Chondrocyte (in vitro differentiated cells): ENCODE results near the gene STK24. TPM values are rescaled to one million over a fixed set of nuclear protein-coding genes. Genes with fewer than 3 reads are reported as not detected.
"Not testable (repeated sequence)": the region's sequence is repeated elsewhere in the genome, so short reads cannot be mapped to it uniquely, and the experiment has no call there.

Experiments
- DNase-seq: peaks from one replicate; pipeline ENCODE4 v3.0.0; 2021; ENCODE audit warnings: mixed read lengths, low spot score
- H3K27ac Mint-ChIP-seq: one replicate; pipeline ENCODE4 v1.8.0; 2021; ENCODE audit warnings: mild to moderate bottlenecking, moderate library complexity, mixed read lengths; ENCODE audit not compliant: unreplicated experiment
- H3K27me3 Mint-ChIP-seq: 2 replicates; pipeline ENCODE4 v1.8.0; 2021; ENCODE audit warnings: low read depth, mixed read lengths
- H3K36me3 Mint-ChIP-seq: 2 replicates; pipeline ENCODE4 v1.8.0; 2021; ENCODE audit warnings: low read depth, mixed read lengths
- H3K4me1 Mint-ChIP-seq: 2 replicates; pipeline ENCODE4 v1.8.0; 2021; ENCODE audit warnings: low read depth, mild to moderate bottlenecking, mixed read lengths
- H3K4me3 Mint-ChIP-seq: one replicate; pipeline ENCODE4 v1.8.0; 2021; ENCODE audit warnings: mild to moderate bottlenecking, moderate library complexity, mixed read lengths; ENCODE audit not compliant: unreplicated experiment
- H3K9me3 Mint-ChIP-seq: 2 replicates; pipeline ENCODE4 v1.8.0; 2021; ENCODE audit warnings: low read depth, mixed read lengths
- CTCF ChIP-seq: fragments of 200-600 bp; sonication (generic); IDR thresholded peaks from 2 replicates; pipeline ENCODE4 v1.5.0; 2021; ENCODE audit warnings: antibody characterized with exemption, mild to moderate bottlenecking, moderate library complexity
- total RNA-seq: library from RNA; stranded (reverse); gene quantifications from 3 replicates; pipeline ENCODE4 v1.2.1, GENCODE V29; 2021

STK24 gene
- total RNA-seq, 1 donor from 2014 or later = 100 TPM

GRCh38 chr13:98595134-98595533, 18.2 kb upstream of the STK24 start:
- peaks cover 2% of the 10 kb centered on the region for H3K36me3 Mint-ChIP-seq

GRCh38 chr13:98592362-98592732, 15.4 kb upstream of the STK24 start:
- no peak for TF ChIP-seq CTCF
- H3K27ac Mint-ChIP-seq = no peak overlapping the region
- no peaks in the 10 kb centered on the region for H3K4me1 Mint-ChIP-seq
- DNase-seq = no peak
- H3K4me3 Mint-ChIP-seq = no peak overlapping the region
- H3K9me3 Mint-ChIP-seq = peaks cover 10% of the 10 kb centered on the region
- H3K36me3 Mint-ChIP-seq = peaks cover 2% of the 10 kb centered on the region
- no peaks in the 10 kb centered on the region for H3K27me3 Mint-ChIP-seq

More at GRCh38 chr13:98595134-98595533, 18.2 kb upstream of the STK24 start:
- no peak for TF ChIP-seq CTCF
- no peak overlapping the region for H3K4me3 Mint-ChIP-seq
- no peak for DNase-seq
- H3K4me1 Mint-ChIP-seq = peaks cover 9% of the 10 kb centered on the region
- no peak overlapping the region for H3K27ac Mint-ChIP-seq
- no peaks in the 10 kb centered on the region for H3K27me3 Mint-ChIP-seq
- H3K9me3 Mint-ChIP-seq = peaks cover 6% of the 10 kb centered on the region

GRCh38 chr13:98591721-98592361, 14.9 kb upstream of the STK24 start:
- Mint-ChIP-seq H3K27ac (no peak overlapping the region), H3K27me3 (no peaks in the 10 kb centered on the region), H3K9me3 (peaks cover 10% of the 10 kb centered on the region), H3K36me3 (peaks cover 2% of the 10 kb centered on the region), H3K4me3 (no peak overlapping the region), H3K4me1 (no peaks in the 10 kb centered on the region)
- DNase-seq = no peak
- no peak for TF ChIP-seq CTCF

GRCh38 chr13:98590471-98590870, 13.6 kb upstream of the STK24 start:
- not testable (repeated sequence) for H3K36me3 Mint-ChIP-seq, H3K27ac Mint-ChIP-seq, H3K4me3 Mint-ChIP-seq, H3K27me3 Mint-ChIP-seq, H3K4me1 Mint-ChIP-seq, DNase-seq, H3K9me3 Mint-ChIP-seq

GRCh38 chr13:98589516-98589915, 12.6 kb upstream of the STK24 start:
- H3K4me3 Mint-ChIP-seq, H3K27me3 Mint-ChIP-seq, H3K9me3 Mint-ChIP-seq, H3K36me3 Mint-ChIP-seq, DNase-seq, H3K27ac Mint-ChIP-seq: not testable (repeated sequence)
- peaks cover 11% of the 10 kb centered on the region for H3K4me1 Mint-ChIP-seq

GRCh38 chr13:98586400-98587345, 9.8 kb upstream of the STK24 start:
- H3K4me3 Mint-ChIP-seq = no peak overlapping the region
- DNase-seq = no peak
- H3K4me1 Mint-ChIP-seq = peaks cover 29% of the 10 kb centered on the region
- peaks cover 2% of the 10 kb centered on the region for H3K36me3 Mint-ChIP-seq
- no peaks in the 10 kb centered on the region for H3K27me3 Mint-ChIP-seq
- H3K9me3 Mint-ChIP-seq = peaks cover 10% of the 10 kb centered on the region
- H3K27ac Mint-ChIP-seq = no peak overlapping the region
- TF ChIP-seq CTCF = no peak
